Measurements from ENCODE around the gene KLHL18. TPM values are rescaled to one million over a fixed set of nuclear protein-coding genes. Genes with fewer than 3 reads are reported as not detected.

Gene KLHL18
- total RNA-seq (2014; rRNA removed) (28.6 and 36.5 TPM in 2 replicates), Bru-seq, nascent RNA (percentile 76 among the genes with signal in this experiment), BruChase-seq, experiment 1, labeled RNA remaining after a 6-hour chase (percentile 85 among the genes with signal in this experiment), BruChase-seq, experiment 2, labeled RNA remaining after a 2-hour chase (percentile 83 among the genes with signal in this experiment)
- long read RNA-seq, full-length matches to known transcripts, result 47 of 116 reads
- long read RNA-seq, partial matches to known transcripts, result 6 of 116 reads
- long read RNA-seq, other reads (novel, unspliced or antisense), result 63 of 116 reads

DNA sequence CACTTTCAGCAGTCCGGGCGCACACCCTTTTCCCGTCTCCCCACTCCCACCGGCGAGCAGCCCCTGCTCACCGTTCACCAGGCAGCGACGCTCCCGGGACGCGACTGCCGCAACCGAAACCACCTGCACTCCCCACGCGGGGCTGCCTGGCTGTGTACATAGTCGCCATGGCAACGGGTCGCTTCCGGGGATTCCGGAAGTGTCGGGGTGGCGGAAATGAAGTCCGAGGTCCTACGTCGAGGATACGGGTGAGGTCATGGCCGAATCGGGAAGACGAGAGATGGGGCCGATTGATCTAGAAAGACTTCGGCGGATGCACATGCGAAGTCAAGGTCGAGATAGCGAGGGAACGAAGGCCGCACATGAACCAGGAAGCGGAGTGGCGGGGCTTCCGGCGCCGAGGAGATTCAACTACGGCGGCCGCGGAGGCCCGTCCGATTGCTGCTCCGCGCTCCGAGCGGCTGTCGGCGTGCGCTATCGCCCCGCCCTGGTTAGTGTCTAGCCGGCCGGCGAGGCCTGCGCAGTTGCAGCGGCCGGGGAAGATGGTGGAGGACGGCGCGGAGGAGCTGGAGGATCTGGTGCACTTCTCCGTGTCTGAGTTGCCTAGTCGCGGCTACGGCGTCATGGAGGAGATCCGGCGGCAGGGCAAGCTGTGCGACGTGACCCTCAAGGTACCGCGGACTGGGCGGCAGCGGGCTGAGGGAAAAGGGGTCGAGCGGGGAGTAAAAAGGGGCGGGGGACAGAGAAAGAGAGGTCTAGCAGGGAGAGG is at the start of gene KLHL18, which contains the start of gene KIF9:
Gene KLHL18 (plus strand): TSS at position 521 of the 769 bp plus-strand sequence. CDS start 22 bp downstream, at position 543.
Gene KIF9 (minus strand): TSS at position 376 of the 769 bp plus-strand sequence. CDS start 5,425 bp downstream, outside the sequence.
- CTCF ChIA-PET, result interaction anchor here (0.7 kb wide), 1 partner anchor 41 kb away, joined by 10 read pairs; no protein-coding TSS in a partner anchor
- Histone ChIP-seq H3F3A (ENCODE audit: low read length, unreplicated experiment) (no peaks in the 10 kb centered on the region), H3K9ac (ENCODE audit: low read length) (peak within 1 kb of the TSS; percentile 89), H3K4me3 (ENCODE audit: low read length) (peak within 1 kb of the TSS; percentile 91), H3K9me2 (replicated peaks; ENCODE audit: low read length) (no peaks in the 10 kb centered on the region), H3K4me2 (ENCODE audit: low read length) (peak within 1 kb of the TSS; percentile 96), H4K20me1 (ENCODE audit: low read length) (peaks cover 12% of the 10 kb centered on the region; the same call in 1 of the 2 replicates), H3K79me2 (ENCODE audit: low read length) (peaks cover 70% of the 10 kb centered on the region), H3K4me1 (ENCODE audit: insufficient read depth, low read length) (peaks cover 21% of the 10 kb centered on the region), H3K36me3 (ENCODE audit: low read depth, low read length) (peaks cover 9% of the 10 kb centered on the region; the same call in 1 of the 2 replicates), H3K27ac (ENCODE audit: low read length) (peak within 1 kb of the TSS; percentile 88), H3K27me3 (ENCODE audit: low read length) (no peaks in the 10 kb centered on the region), H2AFZ (ENCODE audit: low read length) (peak within 1 kb of the TSS; percentile 81), H3K9me3 (ENCODE audit: low read length) (no peaks in the 10 kb centered on the region)
- intact Hi-C loops (cut with micrococcal nuclease), result loop anchor here (5.0 to 10.0 kb wide), 3 partner anchors 102 to 190 kb away; partner anchors contain the start of genes PTPN23 and SETD2
- POLR2A ChIA-PET (ENCODE audit: unreplicated experiment), result interaction anchor here (0.6 kb wide), 1 partner anchor 139 kb away, joined by 3 read pairs; no protein-coding TSS in a partner anchor
- DNase-seq, result peak; percentile 94
- ATAC-seq, result peak; percentile 82
- no TSS peak for BruUV-seq (replicated peaks)
- no peak for TF ChIP-seq EZH2 (IDR thresholded peaks at IDR 0.05; ENCODE audit: low read length, unreplicated experiment)

DNA sequence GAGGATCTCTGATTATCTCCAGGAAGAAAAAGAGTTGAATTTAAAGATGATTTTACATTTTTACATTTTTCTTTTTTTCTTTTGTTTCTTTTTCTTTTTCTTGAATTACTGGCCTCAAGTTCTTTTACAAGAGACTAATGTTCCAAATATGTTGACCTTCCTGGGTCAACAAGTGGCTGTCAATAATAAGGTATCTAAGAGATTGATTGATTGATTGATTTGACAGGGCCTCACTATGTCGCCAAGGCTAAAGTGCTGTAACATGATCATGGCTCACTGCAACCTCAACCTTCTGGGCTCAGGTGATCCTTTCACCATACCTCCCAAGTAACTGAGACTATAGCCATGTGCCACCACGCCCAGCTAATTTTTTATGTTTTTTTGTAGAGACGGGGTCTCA is 44.7 kb upstream of the KLHL18 start:
- Histone ChIP-seq H3K9ac (ENCODE audit: low read length) (no peak overlapping the region), H3K27me3 (ENCODE audit: low read length) (no peaks in the 10 kb centered on the region), H3K36me3 (ENCODE audit: low read depth, low read length) (no peaks in the 10 kb centered on the region), H3K27ac (ENCODE audit: low read length) (no peak overlapping the region), H3K9me2 (replicated peaks; ENCODE audit: low read length) (no peaks in the 10 kb centered on the region), H3K4me2 (ENCODE audit: low read length) (no peak overlapping the region), H3K9me3 (ENCODE audit: low read length) (no peaks in the 10 kb centered on the region), H4K20me1 (ENCODE audit: low read length) (no peaks in the 10 kb centered on the region), H3K4me3 (ENCODE audit: low read length) (no peak overlapping the region), H2AFZ (ENCODE audit: low read length) (no peak overlapping the region), H3K4me1 (ENCODE audit: insufficient read depth, low read length) (peaks cover 3% of the 10 kb centered on the region; the same call in 1 of the 2 replicates), H3K79me2 (ENCODE audit: low read length) (no peaks in the 10 kb centered on the region), H3F3A (ENCODE audit: low read length, unreplicated experiment) (no peaks in the 10 kb centered on the region)
- POLR2A ChIA-PET (ENCODE audit: unreplicated experiment), result no interaction called here
- ATAC-seq, result no peak
- CTCF ChIA-PET, result no interaction called here
- intact Hi-C loops (cut with micrococcal nuclease), result no loop called here
- BruUV-seq (replicated peaks), result no TSS peak
- TF ChIP-seq EZH2phosphoT487 (IDR thresholded peaks at IDR 0.05; ENCODE audit: borderline replicate concordance, low read length) (no peak), EZH2 (IDR thresholded peaks at IDR 0.05; ENCODE audit: low read length, unreplicated experiment) (no peak)
- TF ChIP-seq, protein P1, sequence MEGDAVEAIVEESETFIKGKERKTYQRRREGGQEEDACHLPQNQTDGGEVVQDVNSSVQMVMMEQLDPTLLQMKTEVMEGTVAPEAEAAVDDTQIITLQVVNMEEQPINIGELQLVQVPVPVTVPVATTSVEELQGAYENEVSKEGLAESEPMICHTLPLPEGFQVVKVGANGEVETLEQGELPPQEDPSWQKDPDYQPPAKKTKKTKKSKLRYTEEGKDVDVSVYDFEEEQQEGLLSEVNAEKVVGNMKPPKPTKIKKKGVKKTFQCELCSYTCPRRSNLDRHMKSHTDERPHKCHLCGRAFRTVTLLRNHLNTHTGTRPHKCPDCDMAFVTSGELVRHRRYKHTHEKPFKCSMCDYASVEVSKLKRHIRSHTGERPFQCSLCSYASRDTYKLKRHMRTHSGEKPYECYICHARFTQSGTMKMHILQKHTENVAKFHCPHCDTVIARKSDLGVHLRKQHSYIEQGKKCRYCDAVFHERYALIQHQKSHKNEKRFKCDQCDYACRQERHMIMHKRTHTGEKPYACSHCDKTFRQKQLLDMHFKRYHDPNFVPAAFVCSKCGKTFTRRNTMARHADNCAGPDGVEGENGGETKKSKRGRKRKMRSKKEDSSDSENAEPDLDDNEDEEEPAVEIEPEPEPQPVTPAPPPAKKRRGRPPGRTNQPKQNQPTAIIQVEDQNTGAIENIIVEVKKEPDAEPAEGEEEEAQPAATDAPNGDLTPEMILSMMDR (conservative IDR thresholded peaks at IDR 0.05; ENCODE audit: low read depth, low read length), result no peak
- no peak for DNase-seq

DNA sequence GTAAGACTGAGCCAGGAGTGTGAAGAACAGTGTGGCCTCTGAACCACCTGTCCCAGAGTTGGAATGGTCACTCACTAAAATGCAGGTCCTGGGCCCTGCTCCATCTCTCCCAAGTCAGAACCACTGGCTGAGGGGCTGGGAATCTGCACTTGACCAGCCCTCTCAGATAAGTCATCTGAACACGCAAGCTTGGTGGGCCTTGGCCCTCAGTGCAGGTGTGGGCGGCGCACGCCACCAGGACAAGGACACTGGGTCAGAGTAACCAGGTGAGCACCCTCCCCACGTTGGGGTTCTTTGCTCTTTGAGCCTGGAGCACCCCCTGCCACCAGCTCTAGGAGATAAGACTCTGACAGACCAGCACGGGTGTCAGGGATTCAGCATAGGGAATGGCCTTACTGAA is 42.8 kb upstream of the KLHL18 start:
- peaks cover 3% of the 10 kb centered on the region; the same call in 1 of the 2 replicates for H3K4me1 ChIP-seq (ENCODE audit: insufficient read depth, low read length)
- intact Hi-C loops (cut with micrococcal nuclease), result no loop called here
- ATAC-seq, result no peak

More for the DNA sequence above, 42.8 kb upstream of the KLHL18 start:
- Histone ChIP-seq H3F3A (ENCODE audit: low read length, unreplicated experiment) (no peaks in the 10 kb centered on the region), H2AFZ (ENCODE audit: low read length) (no peak overlapping the region), H3K9ac (ENCODE audit: low read length) (no peak overlapping the region), H3K9me2 (replicated peaks; ENCODE audit: low read length) (no peaks in the 10 kb centered on the region), H3K4me3 (ENCODE audit: low read length) (no peak overlapping the region), H3K27me3 (ENCODE audit: low read length) (no peaks in the 10 kb centered on the region), H3K9me3 (ENCODE audit: low read length) (no peaks in the 10 kb centered on the region), H3K4me2 (ENCODE audit: low read length) (no peak overlapping the region), H3K36me3 (ENCODE audit: low read depth, low read length) (no peaks in the 10 kb centered on the region), H4K20me1 (ENCODE audit: low read length) (no peaks in the 10 kb centered on the region), H3K27ac (ENCODE audit: low read length) (no peak overlapping the region), H3K79me2 (ENCODE audit: low read length) (no peaks in the 10 kb centered on the region)
- ChIA-PET CTCF (no interaction called here), POLR2A (ENCODE audit: unreplicated experiment) (no interaction called here)
- DNase-seq, result no peak
- TF ChIP-seq, protein P1 (conservative IDR thresholded peaks at IDR 0.05; ENCODE audit: low read depth, low read length), result no peak
- TF ChIP-seq EZH2 (IDR thresholded peaks at IDR 0.05; ENCODE audit: low read length, unreplicated experiment) (no peak), EZH2phosphoT487 (IDR thresholded peaks at IDR 0.05; ENCODE audit: borderline replicate concordance, low read length) (no peak)
- BruUV-seq (replicated peaks), result no TSS peak

Data from PC-3 (cell line).